OCI-LY7 (cell line): Measurements from ENCODE around the gene BTBD9.

ENCODE experiments used
- CTCF ChIP-seq: fragments of 200-600 bp; sonication (generic); conservative IDR thresholded peaks from 2 replicates; pipeline ENCODE4 v1.5.1; 2014; ENCODE audit warnings: mild to moderate bottlenecking, antibody characterized with exemption, low read length, moderate library complexity, mixed read lengths
- EZH2phosphoT487 ChIP-seq: fragments of 200-600 bp; sonication (generic); IDR thresholded peaks from 2 replicates; pipeline ENCODE4 v1.6.1; 2018; ENCODE audit warnings: low read depth, borderline replicate concordance, mild to moderate bottlenecking, mixed run types, antibody characterized with exemption, low read length, moderate library complexity, mixed read lengths

GRCh38 chr6:38151580-38152500 is 487.9 kb downstream of the BTBD9 start:
- TF ChIP-seq CTCF (no peak), EZH2phosphoT487 (no peak)
